COLO668 (cell line): Measurements from ENCODE around the gene MUC5B.

Experiments used
- DNase-seq: peaks from one replicate; lab custom pipeline; 2025; ENCODE audit not compliant: unreplicated experiment; lab: John Stamatoyannopoulos, UW

MUC5B gene

DNA sequence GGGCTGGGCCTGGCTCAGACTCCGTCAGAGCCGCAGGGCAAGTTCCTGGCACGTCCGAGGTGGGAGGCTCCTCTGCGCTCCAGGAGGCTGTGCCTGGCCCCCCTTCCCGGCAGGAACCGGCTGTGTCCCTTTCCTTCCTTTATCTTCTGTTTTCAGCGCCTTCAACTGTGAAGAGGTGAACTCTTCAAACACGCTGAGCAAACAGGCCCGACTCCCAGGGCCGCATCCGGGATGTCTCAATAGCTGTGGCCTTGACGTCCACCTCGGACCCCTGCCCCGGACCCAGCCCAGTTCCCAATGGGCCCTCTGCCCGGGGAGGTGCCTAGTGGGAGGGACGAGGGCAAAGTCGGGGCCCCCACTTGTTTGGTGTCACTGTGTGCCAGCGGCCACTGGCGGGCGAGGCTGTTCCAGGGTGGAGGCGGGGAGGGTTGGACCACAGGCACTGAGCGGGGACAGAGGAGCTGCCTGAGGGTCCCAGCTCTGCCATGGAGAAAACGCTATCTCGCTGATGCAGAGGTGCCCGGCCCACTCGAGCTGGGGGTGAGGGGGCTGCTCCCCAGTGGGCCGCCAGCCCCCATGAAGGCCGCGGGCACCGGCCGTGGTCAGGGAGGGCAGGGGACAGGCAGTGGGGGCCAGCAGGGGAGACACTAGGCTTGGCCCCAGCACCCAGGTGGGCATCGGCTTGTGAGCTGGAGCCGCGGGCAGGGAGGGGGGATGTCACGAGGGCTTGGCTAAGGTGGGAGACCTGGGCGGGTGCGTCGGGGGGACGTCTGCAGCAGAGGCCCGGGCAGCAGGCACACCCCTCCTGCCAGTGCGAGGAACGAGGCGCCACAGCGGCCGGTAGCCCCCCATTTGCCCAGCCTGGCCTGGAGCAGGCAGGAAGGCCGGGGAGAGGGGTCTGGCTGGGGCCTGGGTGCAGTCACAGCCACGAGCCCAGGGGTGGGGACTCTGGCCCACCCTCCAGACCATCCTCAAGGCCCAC lies 2.7 kb upstream of the MUC5B start:
- no peak for DNase-seq

DNA sequence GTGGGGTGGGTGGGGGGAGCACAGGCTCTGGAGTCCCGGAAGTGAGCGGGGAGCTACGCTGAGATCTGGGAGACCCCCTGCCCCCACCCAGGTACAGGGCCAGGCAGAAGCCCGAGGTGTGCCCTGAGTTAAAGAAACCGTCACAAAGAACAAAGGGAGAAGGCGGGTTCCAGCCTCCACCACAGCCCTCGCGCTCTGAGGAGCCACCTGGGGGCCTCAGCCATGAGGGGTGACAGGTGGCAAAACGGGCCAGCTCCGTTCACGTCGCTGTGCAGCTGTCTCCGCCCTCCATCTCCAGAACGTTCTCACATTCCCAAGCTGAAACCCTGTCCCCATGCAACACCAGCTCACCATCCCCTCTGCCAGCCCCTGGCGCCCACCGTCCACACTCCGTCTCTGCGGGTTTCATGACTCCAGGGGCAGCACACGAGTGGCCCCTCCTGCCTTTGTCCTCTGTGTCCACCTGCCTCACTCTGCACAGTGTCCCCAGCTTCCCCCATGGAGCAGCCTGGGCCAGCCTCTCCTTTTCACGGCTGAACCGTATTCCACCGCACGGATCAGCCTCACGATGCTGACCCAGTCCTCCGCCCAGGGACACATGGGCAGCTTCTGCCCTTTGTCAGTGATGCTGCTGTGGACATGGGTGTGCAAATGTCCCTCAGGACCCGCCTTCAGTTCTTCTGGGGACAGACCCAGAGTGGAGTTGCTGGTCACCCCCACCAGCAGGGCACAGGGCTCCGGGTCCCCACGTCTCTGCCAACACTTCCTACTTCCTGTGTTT lies 1.7 kb upstream of the MUC5B start:
- DNase-seq: no peak

DNA sequence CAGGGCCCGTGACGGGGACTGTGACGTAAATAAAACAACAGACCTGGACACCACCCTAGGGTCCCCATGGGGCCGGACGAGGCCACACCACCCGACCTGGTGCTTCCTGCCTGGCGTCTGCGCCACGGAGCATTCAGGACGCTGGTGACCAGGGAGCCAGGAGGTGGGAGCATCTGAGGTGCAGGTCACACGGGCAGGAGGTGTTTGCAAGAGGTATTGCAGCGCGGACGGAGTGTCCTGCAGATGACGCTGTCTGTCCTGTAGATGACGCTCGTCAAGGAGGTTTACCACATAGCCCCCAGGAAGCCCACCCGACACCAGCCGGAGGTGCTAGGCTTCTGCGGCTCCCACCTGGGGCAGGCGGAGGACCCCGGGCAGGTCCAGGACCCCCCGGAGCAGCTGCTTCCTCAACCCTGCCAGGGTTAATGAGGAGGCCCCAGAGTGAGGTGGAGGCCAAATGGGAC lies 986 bp upstream of the MUC5B start:
- DNase-seq: no peak

DNA sequence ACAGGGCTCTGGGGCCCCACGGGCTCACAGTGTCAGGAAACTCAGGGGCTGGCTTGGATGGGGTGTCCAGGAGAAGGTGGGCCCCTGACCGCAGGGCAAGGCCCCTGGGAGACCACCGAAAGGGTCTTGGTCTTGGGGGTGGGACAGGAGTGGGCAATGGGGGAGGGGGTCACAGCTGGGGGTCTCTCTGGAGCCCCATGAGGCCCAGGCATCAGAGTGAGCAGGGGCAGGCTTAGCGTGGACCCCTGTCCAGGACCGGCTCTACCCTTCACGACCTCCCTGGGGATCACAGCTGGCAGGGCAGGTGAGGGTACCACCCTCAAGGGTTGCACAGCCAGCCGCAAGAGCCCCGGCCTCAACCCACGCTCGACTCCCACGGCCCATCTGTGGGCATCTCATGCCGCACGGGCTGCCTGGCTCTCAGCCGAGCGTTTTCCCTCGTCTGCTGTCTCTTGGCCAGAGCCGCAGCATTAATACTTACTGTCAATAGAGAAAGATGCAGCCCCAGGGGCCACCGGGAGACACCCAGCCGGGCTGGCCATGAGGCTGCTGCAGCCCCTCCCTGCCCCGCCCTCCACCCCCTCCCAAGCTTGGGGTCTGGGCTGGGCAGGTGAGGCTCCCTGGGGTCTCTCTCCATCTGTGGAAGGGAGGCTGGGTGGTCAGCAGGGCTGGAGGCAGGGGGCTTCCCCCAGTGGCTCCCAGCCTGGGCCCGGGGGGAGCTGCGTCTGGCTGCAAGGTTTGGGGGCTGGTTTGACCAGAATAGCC lies 662 bp downstream of the MUC5B start:
- DNase-seq: no peak

- no peak for DNase-seq
Measured at GRCh38 chr11:1224111-1224490, 1.2 kb downstream of the MUC5B start.

GRCh38 chr11:1224491-1225385 lies 1.9 kb downstream of the MUC5B start:
- DNase-seq: no peak

DNA sequence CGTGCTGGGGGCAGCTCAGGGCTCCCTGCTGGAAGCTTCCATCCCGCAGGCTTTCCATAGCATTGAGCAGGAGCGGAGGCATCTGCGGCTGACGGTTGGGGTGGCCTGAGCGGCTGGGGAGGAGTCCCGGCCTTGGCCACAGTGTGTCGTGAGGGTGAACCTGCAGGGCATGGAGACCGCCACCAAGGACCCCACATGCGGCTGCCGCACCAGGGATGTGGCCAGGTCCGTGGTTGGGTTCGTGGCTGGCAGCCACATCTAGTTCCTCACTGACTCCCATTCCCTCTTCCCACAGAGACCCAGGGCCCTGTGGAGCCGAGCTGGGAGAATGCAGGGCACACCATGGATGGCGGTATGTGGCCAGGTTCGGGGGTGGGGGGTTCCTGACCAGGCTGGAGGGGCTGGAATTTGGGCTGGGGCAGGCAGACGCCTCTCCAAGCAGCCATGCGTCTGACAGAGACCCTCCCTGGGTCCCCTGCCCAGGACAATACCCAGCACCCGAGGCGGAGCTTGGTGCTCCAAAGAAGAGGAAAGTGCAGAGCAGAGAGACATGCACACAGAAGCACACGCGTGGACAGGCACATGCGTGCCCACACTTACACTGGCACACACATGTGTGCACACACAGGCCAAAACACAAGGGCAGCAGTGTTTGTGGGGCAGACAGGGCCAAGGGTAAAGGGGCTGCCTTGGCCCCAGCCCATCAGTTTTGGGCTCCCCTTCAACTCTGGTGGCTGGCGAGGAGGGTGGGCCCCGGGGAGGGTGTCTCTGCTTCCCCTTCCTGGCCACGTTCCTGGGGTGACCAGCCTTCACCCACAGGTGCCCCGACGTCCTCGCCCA lies 2.7 kb downstream of the MUC5B start:
- no peak for DNase-seq

DNA sequence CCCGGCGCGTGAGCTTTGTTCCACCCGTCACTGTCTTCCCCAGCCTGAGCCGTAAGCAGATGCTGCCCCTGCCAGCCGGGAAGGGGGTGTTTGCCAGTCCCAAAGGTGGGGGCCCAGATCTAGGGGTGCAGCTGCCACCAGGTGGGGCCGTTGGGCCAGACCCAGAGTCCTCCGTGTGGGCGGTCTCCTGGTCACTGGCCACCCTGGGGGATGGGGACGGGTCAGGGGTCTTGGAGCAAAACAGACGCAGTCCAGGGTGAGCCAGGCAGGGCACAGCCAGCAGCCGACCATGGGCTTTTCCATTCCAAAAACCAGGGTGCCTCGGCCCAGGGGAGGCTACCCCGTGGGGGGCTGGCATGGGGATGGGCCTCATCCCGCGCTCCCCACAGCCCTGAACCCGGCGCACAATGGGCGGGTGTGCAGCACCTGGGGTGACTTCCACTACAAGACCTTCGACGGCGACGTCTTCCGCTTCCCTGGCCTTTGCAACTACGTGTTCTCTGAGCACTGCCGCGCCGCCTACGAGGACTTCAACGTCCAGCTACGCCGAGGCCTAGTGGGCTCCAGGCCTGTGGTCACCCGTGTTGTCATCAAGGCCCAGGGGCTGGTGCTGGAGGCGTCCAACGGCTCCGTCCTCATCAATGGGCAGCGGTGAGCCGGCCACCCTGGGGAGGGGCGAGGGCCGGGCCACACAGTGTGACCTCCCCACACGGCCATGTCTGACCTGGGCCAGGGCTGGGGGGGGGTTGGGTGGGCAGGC lies 3.5 kb downstream of the MUC5B start:
- no peak for DNase-seq

DNA sequence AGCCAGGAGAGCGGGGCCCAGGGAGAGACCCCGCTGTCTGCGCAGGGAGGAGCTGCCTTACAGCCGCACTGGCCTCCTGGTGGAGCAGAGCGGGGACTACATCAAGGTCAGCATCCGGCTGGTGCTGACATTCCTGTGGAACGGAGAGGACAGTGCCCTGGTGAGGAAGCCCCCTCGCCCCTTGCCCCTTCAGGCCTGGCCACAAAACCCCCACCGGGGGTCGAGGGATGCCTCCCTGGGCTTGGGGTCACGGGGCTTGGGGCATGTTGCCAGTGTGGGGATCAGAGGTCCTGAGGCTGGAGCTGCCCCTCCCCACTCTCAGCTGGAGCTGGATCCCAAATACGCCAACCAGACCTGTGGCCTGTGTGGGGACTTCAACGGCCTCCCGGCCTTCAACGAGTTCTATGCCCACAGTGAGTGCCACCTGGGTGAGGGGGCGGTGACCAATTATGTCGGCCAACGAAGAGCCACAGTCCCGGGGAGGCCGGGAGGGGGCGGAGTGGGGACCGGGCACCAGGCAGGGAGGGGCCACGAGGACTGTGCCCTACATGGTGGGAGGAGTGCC lies 4.2 kb downstream of the MUC5B start:
- DNase-seq: no peak

DNA sequence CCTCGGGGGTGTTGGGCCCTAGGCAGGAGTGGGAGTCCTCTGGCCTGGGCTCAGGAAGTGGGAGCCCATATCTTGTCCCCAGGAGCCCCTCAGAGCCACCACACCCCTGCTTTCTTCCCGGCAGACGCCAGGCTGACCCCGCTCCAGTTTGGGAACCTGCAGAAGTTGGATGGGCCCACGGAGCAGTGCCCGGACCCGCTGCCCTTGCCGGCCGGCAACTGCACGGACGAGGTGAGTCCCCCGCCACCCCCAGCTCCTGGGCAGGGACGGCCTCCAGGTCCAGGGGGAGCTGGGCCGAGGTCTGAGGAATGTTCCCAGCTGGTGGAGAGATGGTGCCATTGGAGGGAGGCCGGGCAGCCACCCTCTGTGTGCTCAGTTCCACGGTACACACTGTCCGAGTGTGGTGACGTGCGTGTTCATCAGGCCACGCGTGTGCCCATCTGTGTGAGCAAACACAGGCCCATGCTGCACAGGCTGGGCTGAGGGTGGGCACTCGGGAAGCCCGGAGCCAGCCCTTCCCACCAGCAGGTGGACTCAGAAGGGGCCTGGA lies 4.8 kb downstream of the MUC5B start:
- DNase-seq: no peak

GRCh38 chr11:1228101-1228821 lies 5.4 kb downstream of the MUC5B start:
- DNase-seq: no peak

DNA sequence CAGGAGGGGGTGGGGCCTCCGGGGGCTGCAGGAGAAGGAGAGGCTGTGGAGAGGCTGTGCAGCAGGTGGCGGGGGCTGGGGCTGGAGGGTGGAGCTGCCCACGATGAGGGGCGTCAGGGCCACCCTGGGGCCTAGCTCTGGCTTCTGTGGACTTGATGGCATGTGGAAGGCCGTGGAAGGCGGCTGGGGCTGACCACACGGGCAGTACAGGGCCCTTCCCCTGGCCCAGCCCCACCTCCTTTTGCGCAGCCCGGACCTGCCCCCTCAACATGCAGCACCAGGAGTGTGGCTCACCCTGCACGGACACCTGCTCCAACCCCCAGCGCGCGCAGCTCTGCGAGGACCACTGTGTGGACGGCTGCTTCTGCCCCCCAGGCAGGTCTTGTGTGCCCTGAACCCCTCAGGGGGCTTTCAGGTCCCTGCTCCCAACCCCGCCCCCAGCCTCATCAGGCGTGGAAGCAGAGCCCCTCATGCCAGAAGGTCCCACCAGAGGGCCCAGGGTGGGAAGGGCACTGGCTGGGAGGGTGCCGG lies 6.1 kb downstream of the MUC5B start:
- no peak for DNase-seq

DNA sequence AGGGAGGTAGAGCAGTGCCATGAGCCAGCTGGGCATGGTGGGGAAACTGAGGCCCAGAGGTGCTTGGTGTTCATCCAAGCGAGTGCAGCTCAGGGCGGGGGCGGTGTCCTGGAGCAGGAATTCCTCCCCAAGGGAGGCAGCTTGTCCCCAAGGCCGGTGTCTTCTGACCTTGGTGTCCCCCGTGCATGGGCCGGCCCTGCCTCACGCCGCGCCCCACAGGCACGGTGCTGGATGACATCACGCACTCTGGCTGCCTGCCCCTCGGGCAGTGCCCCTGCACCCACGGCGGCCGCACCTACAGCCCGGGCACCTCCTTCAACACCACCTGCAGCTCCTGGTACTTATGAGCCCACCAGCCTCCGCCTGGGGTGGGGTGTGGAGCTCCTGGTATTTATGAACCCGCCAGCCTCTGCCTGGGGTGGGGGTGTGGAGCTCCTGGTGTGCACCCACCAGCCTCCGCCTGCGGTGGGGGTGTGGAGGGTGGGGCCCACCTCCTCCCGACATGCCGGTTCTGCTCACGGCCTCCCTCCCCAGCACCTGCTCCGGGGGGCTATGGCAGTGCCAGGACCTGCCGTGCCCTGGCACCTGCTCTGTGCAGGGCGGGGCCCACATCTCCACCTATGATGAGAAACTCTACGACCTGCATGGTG lies 6.7 kb downstream of the MUC5B start:
- no peak for DNase-seq

GRCh38 chr11:1230121-1230455 lies 7.2 kb downstream of the MUC5B start:
- DNase-seq: no peak

DNA sequence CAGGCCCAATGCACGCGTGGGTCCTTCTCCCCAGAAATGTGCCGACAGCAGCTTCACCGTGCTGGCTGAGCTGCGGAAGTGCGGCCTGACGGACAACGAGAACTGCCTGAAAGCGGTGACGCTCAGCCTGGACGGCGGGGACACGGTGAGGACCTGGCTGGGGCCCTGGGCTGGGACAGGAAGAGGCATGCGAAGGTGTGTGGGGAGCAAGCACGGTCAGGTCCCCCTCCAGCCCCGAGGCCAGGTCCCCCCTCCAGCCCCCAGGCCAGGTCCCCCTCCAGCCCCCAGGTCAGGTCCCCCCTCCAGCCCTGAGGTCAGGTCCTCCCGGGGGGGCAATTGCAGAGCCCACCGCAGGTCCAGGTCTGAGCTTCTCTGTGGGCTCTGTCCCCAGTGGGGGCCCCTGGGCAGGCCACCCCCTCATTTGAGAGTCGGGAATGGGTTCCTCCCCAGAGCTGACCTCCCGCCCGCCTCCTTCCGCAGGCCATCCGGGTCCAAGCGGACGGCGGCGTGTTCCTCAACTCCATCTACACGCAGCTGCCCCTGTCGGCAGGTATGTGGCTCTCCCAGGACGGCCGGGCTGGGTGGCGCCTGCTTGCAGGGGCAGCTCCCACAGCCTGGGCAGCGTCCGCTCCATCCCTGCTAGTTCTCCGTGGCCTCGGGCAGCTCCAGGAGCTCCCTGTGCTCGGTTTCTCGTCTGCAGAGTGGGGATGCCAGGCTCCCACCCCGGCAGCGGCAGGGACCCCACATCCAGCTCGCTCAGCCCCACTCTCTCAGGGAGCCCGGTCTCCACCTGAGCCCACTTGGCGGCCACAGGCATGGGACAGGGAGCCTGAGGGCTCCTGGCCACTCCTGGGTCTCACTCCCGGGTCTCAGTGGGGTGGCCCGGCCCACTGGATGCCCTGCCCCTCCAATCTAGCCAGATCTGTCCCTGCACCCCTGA lies 7.9 kb downstream of the MUC5B start:
- DNase-seq: no peak
